ENCODE measurements around the gene ARID4A.
"Not testable (repeated sequence)": the region's sequence is repeated elsewhere in the genome, so short reads cannot be mapped to it uniquely, and the experiment has no call there.

ARID4A gene

DNA sequence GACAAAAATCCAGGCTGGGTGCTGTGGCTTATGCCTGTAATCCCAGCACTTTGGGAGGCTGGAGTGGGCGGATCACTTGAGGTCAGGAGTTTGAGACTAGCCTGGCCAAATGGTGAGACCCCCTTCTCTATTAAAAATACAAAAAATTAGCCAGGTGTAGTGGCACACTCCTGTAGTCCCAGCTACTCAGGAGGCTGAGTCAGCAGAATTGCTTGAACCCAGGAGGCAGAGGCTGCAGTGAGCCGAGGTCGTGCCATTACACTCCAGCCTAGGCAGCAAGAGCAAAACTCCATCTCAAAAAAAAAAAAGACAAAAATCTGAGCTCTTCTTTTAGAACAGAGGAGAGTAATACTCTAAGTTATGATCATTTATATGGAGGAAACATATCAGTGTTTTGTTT lies 45.2 kb downstream of the ARID4A start:
- H3K36me3 ChIP-seq (ENCODE audit: control insufficient read depth, insufficient read depth, low read length): peaks cover 39% of the 10 kb centered on the region
- not testable (repeated sequence) for H3K27me3 ChIP-seq (replicated peaks; ENCODE audit: control insufficient read depth, insufficient read depth, low read length, poor library complexity, severe bottlenecking); H3K9me3 ChIP-seq (ENCODE audit: control insufficient read depth, low read length); H3K4me1 ChIP-seq (ENCODE audit: control insufficient read depth, insufficient read depth, low read length, poor library complexity, severe bottlenecking); H3K27ac ChIP-seq (ENCODE audit: insufficient read depth, low read length, poor library complexity, severe bottlenecking); DNase-seq; H3K4me3 ChIP-seq (ENCODE audit: insufficient read depth, low read depth, low read length, poor library complexity, severe bottlenecking)

DNA sequence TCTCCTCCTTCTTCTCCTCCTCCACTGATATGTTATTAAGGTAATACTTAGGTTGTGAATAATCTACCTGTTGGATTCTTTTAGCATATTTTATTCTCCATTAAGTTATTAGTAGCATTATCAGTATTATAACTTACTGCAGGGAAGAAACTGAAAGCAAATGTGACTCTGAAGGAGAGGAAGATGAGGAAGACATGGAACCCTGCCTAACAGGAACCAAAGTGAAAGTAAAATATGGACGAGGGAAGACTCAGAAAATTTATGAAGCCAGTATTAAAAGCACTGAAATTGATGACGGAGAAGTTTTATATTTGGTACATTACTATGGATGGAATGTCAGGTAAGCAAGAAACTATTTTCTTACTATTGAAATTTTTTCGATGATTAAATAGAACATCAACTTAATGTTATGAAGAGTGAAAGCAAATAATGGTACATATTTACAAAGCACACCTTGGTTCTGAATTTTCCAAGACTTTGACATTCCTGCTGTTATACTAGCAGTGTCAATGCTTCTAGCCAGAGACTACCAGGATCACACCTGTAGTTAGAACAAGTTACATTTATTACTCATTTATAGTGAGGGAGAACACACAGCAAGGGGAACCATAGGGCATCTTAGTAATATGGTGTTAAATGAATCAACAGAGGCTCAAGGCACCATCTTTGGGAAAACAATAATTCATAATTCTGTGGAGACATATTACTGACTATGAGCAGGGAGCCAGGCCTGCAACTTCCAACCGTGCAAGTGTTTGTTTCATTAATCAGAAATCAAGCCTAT lies 55.4 kb downstream of the ARID4A start:
- peak overlapping the region; percentile 9 for H3K4me3 ChIP-seq (ENCODE audit: insufficient read depth, low read depth, low read length, poor library complexity, severe bottlenecking)
- no peaks in the 10 kb centered on the region for H3K4me1 ChIP-seq (ENCODE audit: control insufficient read depth, insufficient read depth, low read length, poor library complexity, severe bottlenecking)
- no peaks in the 10 kb centered on the region for H3K27me3 ChIP-seq (replicated peaks; ENCODE audit: control insufficient read depth, insufficient read depth, low read length, poor library complexity, severe bottlenecking)
- peak overlapping the region; percentile 18 for H3K27ac ChIP-seq (ENCODE audit: insufficient read depth, low read length, poor library complexity, severe bottlenecking)
- no peak for DNase-seq
- H3K36me3 ChIP-seq (ENCODE audit: control insufficient read depth, insufficient read depth, low read length): peaks cover 26% of the 10 kb centered on the region
- no peaks in the 10 kb centered on the region for H3K9me3 ChIP-seq (ENCODE audit: control insufficient read depth, low read length)

- H3K4me1 ChIP-seq (ENCODE audit: control insufficient read depth, insufficient read depth, low read length, poor library complexity, severe bottlenecking): no peaks in the 10 kb centered on the region
- DNase-seq: no peak
- H3K36me3 ChIP-seq (ENCODE audit: control insufficient read depth, insufficient read depth, low read length): peaks cover 23% of the 10 kb centered on the region
These were observed 56.5 kb downstream of the ARID4A start for GRCh38 chr14:58354808-58355207.

GRCh38 chr14:58356268-58356667 lies 57.9 kb downstream of the ARID4A start:
- DNase-seq: no peak
- Histone ChIP-seq H3K4me3 (ENCODE audit: insufficient read depth, low read depth, low read length, poor library complexity, severe bottlenecking) (no peak overlapping the region), H3K27ac (ENCODE audit: insufficient read depth, low read length, poor library complexity, severe bottlenecking) (no peak overlapping the region), H3K9me3 (ENCODE audit: control insufficient read depth, low read length) (no peaks in the 10 kb centered on the region), H3K36me3 (ENCODE audit: control insufficient read depth, insufficient read depth, low read length) (peaks cover 31% of the 10 kb centered on the region), H3K27me3 (replicated peaks; ENCODE audit: control insufficient read depth, insufficient read depth, low read length, poor library complexity, severe bottlenecking) (no peaks in the 10 kb centered on the region), H3K4me1 (ENCODE audit: control insufficient read depth, insufficient read depth, low read length, poor library complexity, severe bottlenecking) (no peaks in the 10 kb centered on the region)

More at GRCh38 chr14:58354808-58355207, 56.5 kb downstream of the ARID4A start:
- Histone ChIP-seq H3K27me3 (replicated peaks; ENCODE audit: control insufficient read depth, insufficient read depth, low read length, poor library complexity, severe bottlenecking) (no peaks in the 10 kb centered on the region), H3K9me3 (ENCODE audit: control insufficient read depth, low read length) (no peaks in the 10 kb centered on the region), H3K4me3 (ENCODE audit: insufficient read depth, low read depth, low read length, poor library complexity, severe bottlenecking) (no peak overlapping the region), H3K27ac (ENCODE audit: insufficient read depth, low read length, poor library complexity, severe bottlenecking) (no peak overlapping the region)

- H3K27ac ChIP-seq (ENCODE audit: insufficient read depth, low read length, poor library complexity, severe bottlenecking); H3K9me3 ChIP-seq (ENCODE audit: control insufficient read depth, low read length); DNase-seq; H3K4me3 ChIP-seq (ENCODE audit: insufficient read depth, low read depth, low read length, poor library complexity, severe bottlenecking); H3K4me1 ChIP-seq (ENCODE audit: control insufficient read depth, insufficient read depth, low read length, poor library complexity, severe bottlenecking); H3K27me3 ChIP-seq (replicated peaks; ENCODE audit: control insufficient read depth, insufficient read depth, low read length, poor library complexity, severe bottlenecking): not testable (repeated sequence)
- H3K36me3 ChIP-seq (ENCODE audit: control insufficient read depth, insufficient read depth, low read length): peaks cover 45% of the 10 kb centered on the region
These were observed 63.9 kb downstream of the ARID4A start for GRCh38 chr14:58362272-58362671.

DNA sequence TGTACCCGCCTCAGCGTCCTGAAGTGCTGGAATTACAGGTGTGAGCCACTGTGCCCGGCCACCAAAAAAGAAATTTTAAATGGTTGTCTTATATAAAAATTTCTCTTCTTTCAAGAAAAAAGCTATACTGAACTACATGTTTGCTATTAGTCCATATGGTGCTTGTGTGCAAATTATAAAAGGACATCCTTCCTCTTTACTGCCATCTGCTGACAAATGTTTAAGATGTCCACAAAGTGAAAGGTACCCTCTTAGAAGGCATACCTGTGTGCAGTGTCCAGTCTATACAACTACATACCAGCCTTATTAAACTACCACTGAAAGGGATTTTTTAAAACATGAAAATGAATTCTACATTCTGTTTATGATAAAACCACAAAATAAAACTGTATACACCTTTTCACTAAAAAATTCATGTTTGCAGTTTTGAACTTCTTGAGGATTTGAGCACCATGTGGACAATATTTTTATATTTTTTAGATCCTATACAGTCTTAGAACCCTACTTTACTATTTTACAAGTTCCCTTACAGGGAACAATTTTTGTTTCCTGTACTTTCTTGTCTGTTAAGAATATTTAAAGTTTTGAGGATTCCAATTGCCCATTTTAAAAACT lies 64.5 kb downstream of the ARID4A start:
- Histone ChIP-seq H3K36me3 (ENCODE audit: control insufficient read depth, insufficient read depth, low read length) (peaks cover 52% of the 10 kb centered on the region), H3K27me3 (replicated peaks; ENCODE audit: control insufficient read depth, insufficient read depth, low read length, poor library complexity, severe bottlenecking) (no peaks in the 10 kb centered on the region), H3K27ac (ENCODE audit: insufficient read depth, low read length, poor library complexity, severe bottlenecking) (no peak overlapping the region), H3K4me3 (ENCODE audit: insufficient read depth, low read depth, low read length, poor library complexity, severe bottlenecking) (no peak overlapping the region), H3K4me1 (ENCODE audit: control insufficient read depth, insufficient read depth, low read length, poor library complexity, severe bottlenecking) (no peaks in the 10 kb centered on the region), H3K9me3 (ENCODE audit: control insufficient read depth, low read length) (no peaks in the 10 kb centered on the region)
- DNase-seq: no peak

GRCh38 chr14:58364316-58364715 lies 66.0 kb downstream of the ARID4A start:
- no peak for DNase-seq
- peaks cover 61% of the 10 kb centered on the region for H3K36me3 ChIP-seq (ENCODE audit: control insufficient read depth, insufficient read depth, low read length)
- no peaks in the 10 kb centered on the region for H3K9me3 ChIP-seq (ENCODE audit: control insufficient read depth, low read length)
- no peak overlapping the region for H3K27ac ChIP-seq (ENCODE audit: insufficient read depth, low read length, poor library complexity, severe bottlenecking)
- H3K4me1 ChIP-seq (ENCODE audit: control insufficient read depth, insufficient read depth, low read length, poor library complexity, severe bottlenecking): no peaks in the 10 kb centered on the region
- no peaks in the 10 kb centered on the region for H3K27me3 ChIP-seq (replicated peaks; ENCODE audit: control insufficient read depth, insufficient read depth, low read length, poor library complexity, severe bottlenecking)
- H3K4me3 ChIP-seq (ENCODE audit: insufficient read depth, low read depth, low read length, poor library complexity, severe bottlenecking): no peak overlapping the region

DNA sequence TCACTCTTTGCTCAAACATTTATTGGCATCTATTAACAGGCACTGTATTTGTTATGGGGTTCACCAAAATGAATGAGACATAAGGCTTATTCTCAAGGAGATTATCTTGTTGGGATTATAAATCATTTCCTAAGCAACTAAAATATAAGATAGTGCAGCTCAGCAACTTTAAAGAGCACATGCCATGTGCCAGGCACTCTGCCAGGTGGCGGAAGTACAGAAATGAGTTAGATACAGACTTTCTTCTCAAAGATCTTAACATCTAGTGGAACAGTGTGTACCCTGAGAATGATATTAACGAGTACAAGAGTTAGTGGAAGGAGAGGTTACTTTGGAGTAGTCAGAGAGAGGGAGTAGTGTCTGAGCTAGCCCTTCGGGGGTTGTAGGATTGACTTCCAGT lies 68.9 kb downstream of the ARID4A start:
- no peak for DNase-seq
- no peaks in the 10 kb centered on the region for H3K9me3 ChIP-seq (ENCODE audit: control insufficient read depth, low read length)
- H3K4me1 ChIP-seq (ENCODE audit: control insufficient read depth, insufficient read depth, low read length, poor library complexity, severe bottlenecking): no peaks in the 10 kb centered on the region
- peaks cover 65% of the 10 kb centered on the region for H3K36me3 ChIP-seq (ENCODE audit: control insufficient read depth, insufficient read depth, low read length)
- H3K4me3 ChIP-seq (ENCODE audit: insufficient read depth, low read depth, low read length, poor library complexity, severe bottlenecking): no peak overlapping the region
- no peak overlapping the region for H3K27ac ChIP-seq (ENCODE audit: insufficient read depth, low read length, poor library complexity, severe bottlenecking)
- no peaks in the 10 kb centered on the region for H3K27me3 ChIP-seq (replicated peaks; ENCODE audit: control insufficient read depth, insufficient read depth, low read length, poor library complexity, severe bottlenecking)

DNA sequence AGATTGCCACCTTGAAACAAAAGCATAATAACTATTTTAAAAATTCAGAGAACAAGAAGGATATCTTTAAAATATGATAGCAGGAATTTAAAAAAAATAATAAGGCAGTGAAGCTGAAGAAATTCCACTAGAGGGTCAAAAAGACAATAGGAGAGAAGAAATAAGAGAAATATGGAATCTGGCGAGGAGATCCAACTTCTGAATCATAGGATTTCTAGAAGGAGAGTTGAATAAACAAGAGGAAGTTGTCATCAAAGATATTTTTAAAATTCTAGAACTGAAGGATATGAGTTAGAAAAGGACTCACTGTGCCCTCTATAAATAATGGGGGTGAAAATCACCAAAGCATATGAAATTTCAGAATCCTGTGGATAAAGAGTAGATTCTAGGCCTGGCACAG lies 70.6 kb downstream of the ARID4A start:
- no peaks in the 10 kb centered on the region for H3K27me3 ChIP-seq (replicated peaks; ENCODE audit: control insufficient read depth, insufficient read depth, low read length, poor library complexity, severe bottlenecking)
- no peak for DNase-seq
- H3K9me3 ChIP-seq (ENCODE audit: control insufficient read depth, low read length): no peaks in the 10 kb centered on the region
- no peak overlapping the region for H3K27ac ChIP-seq (ENCODE audit: insufficient read depth, low read length, poor library complexity, severe bottlenecking)
- no peaks in the 10 kb centered on the region for H3K4me1 ChIP-seq (ENCODE audit: control insufficient read depth, insufficient read depth, low read length, poor library complexity, severe bottlenecking)
- peaks cover 67% of the 10 kb centered on the region for H3K36me3 ChIP-seq (ENCODE audit: control insufficient read depth, insufficient read depth, low read length)
- H3K4me3 ChIP-seq (ENCODE audit: insufficient read depth, low read depth, low read length, poor library complexity, severe bottlenecking): no peak overlapping the region

GRCh38 chr14:58376791-58377190 lies 78.4 kb downstream of the ARID4A start:
- Histone ChIP-seq H3K9me3 (ENCODE audit: control insufficient read depth, low read length) (no peaks in the 10 kb centered on the region), H3K36me3 (ENCODE audit: control insufficient read depth, insufficient read depth, low read length) (peaks cover 17% of the 10 kb centered on the region), H3K27me3 (replicated peaks; ENCODE audit: control insufficient read depth, insufficient read depth, low read length, poor library complexity, severe bottlenecking) (no peaks in the 10 kb centered on the region), H3K4me3 (ENCODE audit: insufficient read depth, low read depth, low read length, poor library complexity, severe bottlenecking) (no peak overlapping the region), H3K27ac (ENCODE audit: insufficient read depth, low read length, poor library complexity, severe bottlenecking) (no peak overlapping the region), H3K4me1 (ENCODE audit: control insufficient read depth, insufficient read depth, low read length, poor library complexity, severe bottlenecking) (no peaks in the 10 kb centered on the region)
- no peak for DNase-seq
